NCI-H1694 treated with DMSO at 0.1 percent for 48 hours (cell line): Measurements from ENCODE around the gene CCDC71L.

ENCODE experiments used
- DNase-seq: peaks from one replicate; lab custom pipeline; 2025; lab: John Stamatoyannopoulos, UW

Gene CCDC71L

GRCh38 chr7:106659166-106659962 lies 1.6 kb downstream of the CCDC71L start:
- DNase-seq, result no peak

DNA sequence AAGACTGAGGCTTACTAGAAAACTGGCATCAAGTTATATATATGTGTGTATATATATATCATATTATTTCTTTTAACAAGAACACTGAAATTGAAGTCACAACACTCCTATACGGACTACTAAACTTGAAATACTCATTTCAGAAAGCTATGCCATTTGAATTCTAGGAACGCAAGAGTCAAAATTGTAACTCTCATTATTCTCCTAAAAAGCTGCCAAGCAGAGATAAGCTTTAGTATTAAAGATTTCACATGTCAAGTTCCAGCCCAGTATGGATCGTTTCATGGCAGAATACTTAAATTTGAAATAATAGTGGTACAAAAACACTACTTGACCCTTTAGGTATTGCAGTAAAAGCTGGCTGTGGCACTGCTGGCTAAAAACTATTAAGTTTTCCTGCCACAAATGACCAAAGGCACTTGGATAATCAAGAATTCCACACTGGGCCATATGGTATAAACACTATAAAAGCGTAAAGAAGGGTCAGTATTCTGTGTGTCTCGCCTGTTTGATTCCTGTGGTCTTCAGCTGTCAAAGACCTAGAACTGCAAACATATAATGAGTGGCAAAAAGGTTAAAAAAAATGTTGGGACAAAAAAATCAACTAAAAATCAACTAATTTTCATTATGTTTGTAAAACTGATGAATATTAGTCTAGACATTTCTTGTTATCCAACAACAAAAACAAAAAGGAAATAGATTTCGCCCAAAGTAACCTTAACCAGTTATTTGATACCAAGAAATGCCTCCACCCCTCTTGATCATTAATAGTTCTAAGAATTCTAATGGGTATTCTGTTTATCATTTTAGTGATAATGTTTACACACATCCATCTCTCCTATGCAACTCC lies 2.4 kb downstream of the CCDC71L start:
- no peak for DNase-seq

DNA sequence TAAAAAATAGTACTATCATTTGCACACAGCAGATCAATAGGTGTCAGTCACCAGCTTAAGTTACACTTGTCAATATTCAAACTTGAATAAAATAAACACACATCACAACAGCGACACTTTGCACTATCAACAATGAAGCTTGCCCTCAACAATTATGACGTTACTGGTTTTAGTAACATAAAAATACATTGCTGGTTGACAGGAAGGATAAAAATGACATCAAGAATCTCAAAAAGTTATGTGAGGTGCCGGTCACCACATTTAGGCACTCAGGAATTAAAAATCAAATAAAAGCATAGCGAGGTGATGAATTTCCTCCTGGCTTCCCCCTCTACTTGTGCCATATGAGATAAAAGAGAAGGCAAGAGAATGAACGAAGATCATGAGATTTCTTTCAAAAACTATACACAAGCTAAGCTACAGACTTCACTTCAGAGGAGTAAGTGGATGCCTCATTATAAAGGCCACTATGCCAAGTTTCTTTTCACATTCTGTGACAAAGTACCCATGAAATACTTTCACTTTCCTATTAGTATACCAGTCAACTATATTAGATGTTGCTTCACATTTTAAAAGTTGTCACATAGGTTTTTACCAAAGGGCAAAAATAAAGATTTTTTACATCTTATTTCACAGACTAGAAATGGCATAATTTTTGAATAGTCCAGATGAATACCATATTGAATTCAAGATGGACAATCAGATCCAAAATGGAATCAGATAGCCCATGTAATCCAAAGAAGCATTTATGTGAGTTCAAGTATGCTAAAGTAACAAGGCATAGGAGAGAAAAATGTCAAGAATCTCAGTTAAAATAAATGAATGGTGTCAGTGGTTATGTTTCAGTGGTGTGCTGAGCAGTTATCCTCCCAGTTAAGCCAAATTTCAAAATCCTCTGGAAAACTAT lies 3.6 kb downstream of the CCDC71L start:
- DNase-seq, result no peak

DNA sequence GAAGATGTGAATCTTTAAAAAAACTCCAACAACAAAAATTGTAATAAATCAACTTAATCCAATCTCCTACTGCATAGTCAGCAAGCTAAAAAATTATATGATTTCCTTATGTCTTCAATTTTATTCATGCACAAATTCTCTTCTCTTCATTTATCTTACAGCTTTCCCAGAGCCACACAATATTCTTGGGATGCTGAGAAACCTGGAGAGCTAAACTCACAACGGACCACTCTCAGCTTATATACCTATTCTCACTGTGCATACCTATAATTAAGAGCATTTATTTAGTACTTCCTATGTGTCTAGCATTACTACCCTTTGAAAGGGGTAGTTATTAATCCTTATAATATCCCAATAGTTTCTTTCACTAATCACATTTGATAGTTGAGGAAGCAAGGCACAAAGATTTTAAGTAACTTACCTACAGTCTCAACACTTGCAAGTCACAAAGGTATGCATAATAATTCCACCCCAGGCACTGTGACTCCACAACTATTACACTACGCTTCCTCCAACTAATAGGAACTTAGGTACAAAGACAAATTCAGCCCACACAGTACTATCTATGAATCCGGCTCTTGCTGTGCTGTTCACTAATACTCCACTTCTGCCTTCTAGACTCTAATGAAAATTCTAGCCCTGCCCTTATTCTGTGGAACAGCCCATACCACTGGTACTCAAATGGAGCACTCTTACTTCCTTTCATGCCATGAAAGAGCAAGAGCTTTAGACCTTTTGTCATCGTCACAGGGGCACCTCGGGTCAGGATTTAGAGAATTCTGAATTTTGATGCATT lies 5.1 kb downstream of the CCDC71L start:
- no peak for DNase-seq

DNA sequence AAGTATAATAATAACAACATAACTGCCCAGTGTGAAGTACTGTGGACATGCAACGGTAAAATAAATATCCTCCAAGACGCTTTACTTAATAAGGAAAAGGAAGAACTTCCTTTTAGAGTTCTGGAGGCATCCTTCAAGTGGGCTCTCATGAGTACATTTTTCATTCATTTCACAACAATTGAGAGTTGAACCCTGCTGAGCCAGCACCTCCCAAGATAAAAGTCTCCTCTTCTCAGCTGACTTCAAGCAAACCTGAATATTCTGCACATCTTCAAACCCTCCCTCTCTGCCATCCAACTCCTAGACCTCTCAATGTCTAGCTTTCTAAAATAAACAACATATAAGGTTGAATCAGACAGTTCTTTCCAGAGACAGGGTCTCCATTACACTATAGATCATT lies 7.5 kb downstream of the CCDC71L start:
- no peak for DNase-seq

GRCh38 chr7:106652909-106653308 lies 8.0 kb downstream of the CCDC71L start:
- no peak for DNase-seq

GRCh38 chr7:106652092-106652491 lies 8.9 kb downstream of the CCDC71L start:
- no peak for DNase-seq

GRCh38 chr7:106646256-106646655 lies 14.7 kb downstream of the CCDC71L start:
- DNase-seq, result no peak

GRCh38 chr7:106644999-106645398 lies 16.0 kb downstream of the CCDC71L start:
- DNase-seq, result no peak

GRCh38 chr7:106643216-106644000 lies 17.6 kb downstream of the CCDC71L start:
- DNase-seq, result no peak

GRCh38 chr7:106641416-106641815 lies 19.5 kb downstream of the CCDC71L start:
- DNase-seq, result no peak

- no peak for DNase-seq
Observed at GRCh38 chr7:106640368-106641141, 20.4 kb downstream of the CCDC71L start.

DNA sequence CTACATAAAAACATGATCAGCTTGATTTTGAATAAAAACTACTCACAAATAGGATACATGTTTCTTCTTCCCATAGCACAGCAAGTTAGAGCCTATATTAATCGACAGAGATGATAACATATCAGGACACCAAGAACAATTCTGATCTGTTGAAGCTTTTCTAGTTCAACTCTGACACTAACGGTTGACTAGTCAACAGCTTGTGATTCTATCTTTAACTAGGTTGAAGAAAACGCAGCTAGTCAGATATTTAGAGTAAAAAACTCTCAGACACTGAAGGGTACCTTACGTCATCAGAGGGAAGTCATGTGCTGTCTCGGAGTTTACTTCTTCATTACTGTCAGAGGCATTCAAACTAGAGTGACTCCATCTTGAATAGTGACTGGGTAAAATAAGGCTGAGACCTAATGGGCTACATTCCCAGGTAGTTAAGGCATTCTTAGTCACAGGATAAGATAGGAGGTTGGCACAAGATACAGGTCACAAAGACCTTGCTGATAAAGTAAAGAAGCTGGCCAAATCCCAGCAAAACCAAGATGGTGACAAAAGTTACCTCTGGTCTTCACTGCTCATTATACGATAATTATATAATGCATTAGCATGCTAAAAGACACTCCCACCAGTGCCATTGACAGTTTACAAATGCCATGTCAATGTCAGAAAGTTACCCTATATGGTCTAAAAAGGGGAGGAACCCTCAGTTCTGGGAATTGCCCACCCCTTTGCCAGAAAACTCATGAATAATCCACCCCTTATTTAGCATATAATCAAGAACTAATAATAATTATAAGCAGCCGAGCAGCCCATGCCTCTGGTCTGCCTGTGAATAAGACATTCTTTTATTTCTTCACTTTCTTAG lies 21.3 kb downstream of the CCDC71L start:
- DNase-seq, result no peak

DNA sequence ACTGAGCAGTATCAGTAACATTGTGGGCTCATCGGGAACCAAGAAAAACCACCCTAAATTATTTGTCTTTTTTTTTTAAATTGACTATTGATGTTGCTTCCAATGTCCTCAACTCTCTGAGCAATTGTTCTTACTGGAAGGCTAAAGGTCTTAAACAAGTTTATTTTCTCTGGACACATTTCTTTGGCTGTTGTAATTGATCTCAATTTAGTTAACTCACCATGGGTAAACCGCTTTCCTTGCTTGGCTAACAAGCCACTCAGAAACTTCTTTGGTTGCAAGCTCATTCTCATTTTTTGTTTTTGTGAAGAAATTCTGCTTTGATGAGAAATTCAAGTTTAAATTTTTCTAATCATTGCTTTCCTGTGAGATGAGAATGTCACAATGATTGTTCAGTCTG lies 25.5 kb downstream of the CCDC71L start:
- DNase-seq, result no peak

GRCh38 chr7:106634958-106635357 lies 26.0 kb downstream of the CCDC71L start:
- no peak for DNase-seq

- no peak for DNase-seq
Observed at GRCh38 chr7:106630648-106631047, 30.3 kb downstream of the CCDC71L start.

DNA sequence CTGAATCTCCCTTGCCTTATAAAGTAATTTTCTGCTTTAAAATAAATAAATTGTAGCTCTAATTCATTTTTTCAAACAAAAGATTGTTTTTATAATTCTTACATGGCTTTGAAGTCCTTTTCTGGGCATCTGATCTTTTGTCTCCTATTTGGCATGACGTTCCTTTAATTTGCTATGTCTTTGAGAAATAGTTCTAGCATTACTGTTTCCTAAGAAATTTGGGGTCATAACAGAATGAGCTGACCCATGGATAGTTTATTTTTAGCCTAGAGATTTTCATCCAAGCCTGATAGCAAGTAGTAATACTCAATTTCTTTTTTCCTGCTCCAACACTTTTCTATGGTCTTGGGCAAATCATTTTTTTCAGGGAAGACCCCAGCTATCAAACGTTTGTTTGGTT lies 31.4 kb downstream of the CCDC71L start:
- no peak for DNase-seq

DNA sequence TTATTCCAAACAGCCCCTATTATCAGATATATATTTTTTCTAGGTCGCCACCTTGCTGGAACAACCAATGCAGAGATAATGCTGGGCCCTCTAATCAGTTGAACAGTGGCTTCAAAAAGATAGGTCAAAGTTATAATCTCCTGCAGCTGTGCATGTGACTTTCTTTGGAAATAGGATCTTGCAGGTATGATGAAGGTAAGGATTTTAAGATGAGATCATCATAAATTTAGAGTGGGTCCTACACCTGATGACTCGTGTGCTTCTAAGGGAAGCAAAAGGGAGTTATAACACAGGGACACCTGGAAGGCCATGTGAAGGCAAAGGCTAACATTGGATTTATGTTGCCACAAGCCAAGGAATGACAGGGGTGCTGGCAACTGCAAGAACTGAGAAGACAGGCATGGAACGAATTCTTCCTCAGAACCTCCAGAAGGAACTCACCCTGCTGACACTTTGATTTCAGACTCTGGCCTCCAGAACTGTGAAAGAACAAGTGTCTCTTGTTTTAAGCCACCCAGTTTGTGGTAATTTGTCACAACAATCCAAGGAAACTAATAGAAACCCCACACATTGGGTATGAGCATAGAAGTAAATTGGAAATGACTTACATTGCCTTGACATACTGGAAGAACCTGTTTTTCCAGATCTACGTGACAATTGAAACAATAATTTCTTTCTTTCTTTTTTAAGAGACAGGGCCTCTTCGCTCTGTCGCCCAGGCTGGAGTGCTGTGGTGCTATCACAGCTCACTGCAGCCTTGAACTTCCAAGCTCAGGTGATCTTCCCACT lies 34.4 kb downstream of the CCDC71L start:
- no peak for DNase-seq
